Rectal smooth muscle tissue (tissue), 1 donor: ENCODE results near the gene VWA3B.
"Not testable (repeated sequence)": the region's sequence is repeated elsewhere in the genome, so short reads cannot be mapped to it uniquely, and the experiment has no call there.

Experiments used
- H3K27ac ChIP-seq: one replicate; pipeline ENCODE4 v1.7.0; 2013; ENCODE audit warnings: low read depth, low read length, inconsistent platforms
- H3K27me3 ChIP-seq: one replicate; pipeline ENCODE4 v1.7.0; 2013; ENCODE audit warnings: low read length; ENCODE audit not compliant: control insufficient read depth, insufficient read depth
- H3K36me3 ChIP-seq: one replicate; pipeline ENCODE4 v1.7.0; 2013; ENCODE audit warnings: low read length; ENCODE audit not compliant: control insufficient read depth, insufficient read depth
- H3K4me1 ChIP-seq: one replicate; pipeline ENCODE4 v1.7.0; 2013; ENCODE audit warnings: low read length; ENCODE audit not compliant: control insufficient read depth, insufficient read depth
- H3K4me3 ChIP-seq: one replicate; pipeline ENCODE4 v1.7.0; 2013; ENCODE audit warnings: low read length
- H3K9ac ChIP-seq: one replicate; pipeline ENCODE4 v1.7.0; 2013; ENCODE audit warnings: low read length

VWA3B gene

GRCh38 chr2:98252038-98252773 is 165.2 kb downstream of the VWA3B start:
- Histone ChIP-seq H3K27me3 (no peaks in the 10 kb centered on the region), H3K36me3 (no peaks in the 10 kb centered on the region), H3K27ac (no peak overlapping the region), H3K4me1 (no peaks in the 10 kb centered on the region), H3K4me3 (no peak overlapping the region), H3K9ac (no peak overlapping the region)

GRCh38 chr2:98253461-98254070 is 166.6 kb downstream of the VWA3B start:
- no peaks in the 10 kb centered on the region for H3K4me1 ChIP-seq
- H3K36me3 ChIP-seq, result no peaks in the 10 kb centered on the region
- no peaks in the 10 kb centered on the region for H3K27me3 ChIP-seq
- no peak overlapping the region for H3K4me3 ChIP-seq
- H3K27ac ChIP-seq, result no peak overlapping the region
- H3K9ac ChIP-seq, result no peak overlapping the region

- Histone ChIP-seq H3K36me3 (no peaks in the 10 kb centered on the region), H3K27me3 (no peaks in the 10 kb centered on the region), H3K27ac (no peak overlapping the region), H3K4me1 (no peaks in the 10 kb centered on the region), H3K9ac (no peak overlapping the region), H3K4me3 (no peak overlapping the region)
Measured at GRCh38 chr2:98254504-98255059, 167.6 kb downstream of the VWA3B start.

- Histone ChIP-seq H3K4me1 (no peaks in the 10 kb centered on the region), H3K27me3 (no peaks in the 10 kb centered on the region), H3K27ac (no peak overlapping the region), H3K4me3 (no peak overlapping the region), H3K9ac (no peak overlapping the region), H3K36me3 (no peaks in the 10 kb centered on the region)
Measured at GRCh38 chr2:98258906-98259305, 171.9 kb downstream of the VWA3B start.

- Histone ChIP-seq H3K27me3 (no peaks in the 10 kb centered on the region), H3K4me1 (no peaks in the 10 kb centered on the region), H3K4me3 (no peak overlapping the region), H3K9ac (no peak overlapping the region), H3K36me3 (no peaks in the 10 kb centered on the region), H3K27ac (no peak overlapping the region)
Measured at GRCh38 chr2:98263362-98263761, 176.4 kb downstream of the VWA3B start.

- H3K27ac ChIP-seq, H3K9ac ChIP-seq, H3K4me1 ChIP-seq, H3K4me3 ChIP-seq, H3K36me3 ChIP-seq, H3K27me3 ChIP-seq: not testable (repeated sequence)
Measured at GRCh38 chr2:98268225-98268624, 181.3 kb downstream of the VWA3B start.

GRCh38 chr2:98269274-98269673 is 182.3 kb downstream of the VWA3B start:
- no peaks in the 10 kb centered on the region for H3K4me1 ChIP-seq
- H3K27ac ChIP-seq, result no peak overlapping the region
- no peak overlapping the region for H3K4me3 ChIP-seq
- H3K36me3 ChIP-seq, result no peaks in the 10 kb centered on the region
- H3K9ac ChIP-seq, result no peak overlapping the region
- no peaks in the 10 kb centered on the region for H3K27me3 ChIP-seq

DNA sequence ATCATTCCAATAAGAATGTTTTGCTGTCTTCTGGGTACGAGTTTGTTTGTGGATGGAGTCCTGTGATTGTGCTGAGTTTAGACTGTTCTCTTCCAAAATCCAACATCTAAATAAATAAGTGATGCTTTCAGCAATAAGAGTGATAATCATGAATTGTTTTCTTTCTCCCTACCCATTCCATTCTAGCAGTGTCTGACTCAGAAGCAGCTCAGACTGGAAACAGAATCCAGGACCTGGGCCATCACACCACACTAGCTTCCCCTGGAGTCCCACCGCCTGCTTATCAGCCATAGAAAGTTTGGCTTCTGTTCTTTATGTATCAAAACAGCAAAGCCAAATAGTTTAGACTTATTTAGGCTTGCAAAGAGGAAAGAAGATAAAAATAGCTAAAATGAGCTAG is 182.9 kb downstream of the VWA3B start:
- Histone ChIP-seq H3K9ac (no peak overlapping the region), H3K36me3 (no peaks in the 10 kb centered on the region), H3K27ac (no peak overlapping the region), H3K27me3 (no peaks in the 10 kb centered on the region), H3K4me1 (no peaks in the 10 kb centered on the region), H3K4me3 (no peak overlapping the region)

DNA sequence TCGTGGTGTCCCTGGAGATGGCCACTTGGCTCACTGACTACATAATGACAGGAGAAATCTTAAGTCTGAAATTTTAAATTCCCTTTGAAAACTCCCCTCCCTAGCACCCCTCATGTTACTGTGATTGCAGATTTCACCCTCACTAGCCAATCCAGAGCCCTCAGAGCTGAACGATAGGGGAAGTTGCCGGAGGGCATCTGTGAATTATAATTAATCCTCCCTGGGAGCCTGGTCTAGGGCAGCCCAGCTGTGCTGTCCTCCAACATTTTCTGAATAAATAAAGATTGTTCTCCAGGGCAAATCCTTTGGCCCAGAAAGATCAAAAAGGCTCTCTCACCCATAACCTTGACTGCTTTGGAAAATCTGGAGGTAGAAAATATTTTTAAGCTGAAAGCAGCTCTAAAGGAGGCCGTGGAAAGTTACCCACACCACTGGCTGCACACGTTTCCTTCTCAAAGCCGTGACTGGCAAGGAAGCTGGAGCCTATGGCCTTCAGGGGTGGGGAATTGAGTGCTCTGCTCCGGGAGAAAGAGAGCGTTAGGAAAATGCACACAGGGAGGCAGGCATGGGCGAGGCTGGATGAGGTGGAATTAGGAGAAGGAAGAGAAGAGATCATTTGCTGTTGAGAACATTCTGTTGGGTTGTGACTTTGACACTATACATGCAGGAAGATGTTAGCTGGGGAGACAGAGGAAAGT is 190.3 kb downstream of the VWA3B start:
- Histone ChIP-seq H3K27ac (no peak overlapping the region), H3K27me3 (no peaks in the 10 kb centered on the region), H3K36me3 (no peaks in the 10 kb centered on the region), H3K4me3 (no peak overlapping the region), H3K4me1 (no peaks in the 10 kb centered on the region), H3K9ac (no peak overlapping the region)

- no peaks in the 10 kb centered on the region for H3K27me3 ChIP-seq
- no peak overlapping the region for H3K4me3 ChIP-seq
- no peak overlapping the region for H3K9ac ChIP-seq
- H3K36me3 ChIP-seq, result no peaks in the 10 kb centered on the region
- H3K4me1 ChIP-seq, result no peaks in the 10 kb centered on the region
- H3K27ac ChIP-seq, result no peak overlapping the region
Measured at GRCh38 chr2:98278074-98278473, 191.1 kb downstream of the VWA3B start.

- H3K9ac ChIP-seq, result no peak overlapping the region
- no peak overlapping the region for H3K27ac ChIP-seq
- no peak overlapping the region for H3K4me3 ChIP-seq
- H3K36me3 ChIP-seq, result no peaks in the 10 kb centered on the region
- no peaks in the 10 kb centered on the region for H3K27me3 ChIP-seq
- H3K4me1 ChIP-seq, result no peaks in the 10 kb centered on the region
Measured at GRCh38 chr2:98280376-98281102, 193.6 kb downstream of the VWA3B start.

DNA sequence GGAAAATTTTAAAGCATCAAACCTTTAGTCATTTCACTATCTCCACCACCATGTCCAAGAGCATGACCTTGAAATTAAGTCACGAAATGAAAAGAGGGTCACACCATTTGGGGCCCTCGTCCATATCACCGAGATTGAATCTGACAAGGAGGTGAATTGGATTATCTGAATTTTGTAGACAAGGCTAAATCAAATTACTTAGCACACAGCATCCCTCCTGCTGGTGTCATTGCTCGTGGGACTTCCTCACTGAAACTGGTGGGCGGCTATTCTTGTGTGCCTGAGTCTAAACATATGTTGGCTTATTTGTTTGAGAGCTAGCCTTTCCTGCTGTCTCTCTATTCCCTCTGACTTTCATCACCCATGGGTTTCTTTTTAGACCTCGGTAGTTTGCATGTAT is 194.6 kb downstream of the VWA3B start:
- H3K9ac ChIP-seq, result no peak overlapping the region
- H3K36me3 ChIP-seq, result no peaks in the 10 kb centered on the region
- no peaks in the 10 kb centered on the region for H3K27me3 ChIP-seq
- H3K4me1 ChIP-seq, result no peaks in the 10 kb centered on the region
- H3K4me3 ChIP-seq, result no peak overlapping the region
- no peak overlapping the region for H3K27ac ChIP-seq
